GM12878 (cell line): ENCODE data around the gene HSPA12A. TPM values are rescaled to one million over a fixed set of nuclear protein-coding genes. Genes with fewer than 3 reads are reported as not detected.

Experiments used
- ATAC-seq: fragments of 200-7000 bp; cut with Tn5 transposase; 3 replicates; pipeline ENCODE4 v1.9.1; 2020; ENCODE audit warnings: mild to moderate bottlenecking, moderate library complexity
- BruUV-seq: library from RNA; stranded (reverse); fragments of 400-500 nt; replicated peaks from 2 replicates; lab custom pipeline; 2021; lab: Mats Ljungman, UMichigan
- CTCF ChIA-PET: fragments of 300-600 bp; sonication (Branson Sonifier 250); formaldehyde crosslinking; extraction: SDS; loops from one replicate; lab custom pipeline; 2021; ENCODE audit warnings: inconsistent platforms; lab: Yijun Ruan, JAX
- POLR2A ChIA-PET: fragments of 350-600 bp; formaldehyde crosslinking; extraction: SDS; loops from one replicate; lab custom pipeline; 2021; ENCODE audit warnings: inconsistent platforms; lab: Charles Lee
- RAD21 ChIA-PET: fragments of 300-600 bp; sonication (Branson Sonifier 250); formaldehyde crosslinking; loops from one replicate; lab custom pipeline; 2023; ENCODE audit warnings: antibody characterized with exemption; ENCODE audit not compliant: unreplicated experiment; lab: Charles Lee
- SMC1A ChIA-PET: fragments of 300-600 bp; sonication (Branson Sonifier 250); formaldehyde crosslinking; loops from one replicate; lab custom pipeline; 2023; ENCODE audit not compliant: unreplicated experiment, uncharacterized antibody; lab: Charles Lee
- DNase-seq: peaks from one replicate; pipeline ENCODE4 v3.0.0-alpha.2; 2011; ENCODE audit warnings: low read depth, low spot score
- FAIRE-seq: peaks from 3 replicates; lab custom pipeline; 2011; peaks lifted over from hg19 to GRCh38; lab: Jason Lieb, UNC
- H2AFZ ChIP-seq: 2 replicates; pipeline ENCODE4 v1.6.0; 2011; ENCODE audit warnings: low read depth, low read length, control low read depth; ENCODE audit not compliant: control insufficient read depth
- H3K27ac ChIP-seq: 2 replicates; pipeline ENCODE4 v1.5.1; 2011; ENCODE audit warnings: control low read depth; ENCODE audit not compliant: control insufficient read depth, insufficient read depth
- H3K27me3 ChIP-seq, 2 experiments: replicated peaks in 1 of 2; 2 replicates each; pipeline versions ENCODE4 v1.6.0 to v1.6.1; 2011; ENCODE audit warnings: low read length in 1 of 2; ENCODE audit not compliant: control insufficient read depth in 2 of 2, insufficient read depth in 2 of 2
- H3K36me3 ChIP-seq, 2 experiments: 2 replicates each; pipeline ENCODE4 v1.5.1; 2011; ENCODE audit warnings: low read length in 1 of 2; ENCODE audit not compliant: control insufficient read depth in 2 of 2, insufficient read depth in 2 of 2
- H3K4me1 ChIP-seq: 2 replicates; pipeline ENCODE4 v1.6.1; 2011; ENCODE audit warnings: mild to moderate bottlenecking, low read length, moderate library complexity, mixed read lengths; ENCODE audit not compliant: control insufficient read depth, insufficient read depth
- H3K4me2 ChIP-seq: 2 replicates; pipeline ENCODE4 v1.6.0; 2011; ENCODE audit warnings: control low read depth; ENCODE audit not compliant: control insufficient read depth, insufficient read depth
- H3K4me3 ChIP-seq: fragments of 200-600 bp; sonication (generic); 2 replicates; pipeline ENCODE4 v1.5.1; 2016
- H3K79me2 ChIP-seq: 2 replicates; pipeline ENCODE4 v1.6.0; 2011; ENCODE audit warnings: low read length; ENCODE audit not compliant: control insufficient read depth, insufficient read depth
- H3K9ac ChIP-seq: 2 replicates; pipeline ENCODE4 v1.8.0; 2011; ENCODE audit warnings: low read length, control low read depth, mixed read lengths; ENCODE audit not compliant: control insufficient read depth, insufficient read depth
- H3K9me3 ChIP-seq: replicated peaks from 3 replicates; pipeline ENCODE4 v1.5.1; 2011; ENCODE audit warnings: mild to moderate bottlenecking, low read length; ENCODE audit not compliant: control insufficient read depth, insufficient read depth
- H4K20me1 ChIP-seq: 2 replicates; pipeline ENCODE4 v1.6.0; 2011; ENCODE audit not compliant: control insufficient read depth, insufficient read depth
- CHD4 ChIP-seq: fragments of 200-600 bp; sonication (generic); IDR thresholded peaks from 2 replicates; pipeline ENCODE4 v1.6.1; 2016; ENCODE audit warnings: mild to moderate bottlenecking
- ESRRA ChIP-seq: IDR thresholded peaks from 2 replicates; pipeline ENCODE4 v1.6.1; 2012; ENCODE audit warnings: mild to moderate bottlenecking, low read length, improper control_type of control experiment
- TAF1 ChIP-seq: IDR thresholded peaks from 2 replicates; pipeline ENCODE4 v1.6.1; 2011; ENCODE audit warnings: mild to moderate bottlenecking, low read depth, low read length, borderline replicate concordance
- ZNF622 ChIP-seq: fragments of 450-650 bp; IDR thresholded peaks from 2 replicates; pipeline ENCODE4 v1.6.1; 2017; ENCODE audit warnings: mild to moderate bottlenecking, inconsistent platforms
- WGBS: methylation state at CpG from one replicate; pipeline ENCODE4 v1.1.6; 2016; ENCODE audit warnings: low lambda C conversion rate; ENCODE audit not compliant: insufficient replicate concordance, insufficient coverage; ENCODE audit errors: missing lambda C conversion rate; 5-methylcytosine and 5-hydroxymethylcytosine counted together
- in situ Hi-C: fragments of 300-500 bp; cut with MboI; formaldehyde crosslinking; loops from 9 replicates; pipeline ENCODE4 v1.14.3; 2018; ENCODE audit warnings: mixed read lengths
- intact Hi-C: fragments of 100-400 bp; cut with micrococcal nuclease; formaldehyde crosslinking; loops from one replicate; pipeline ENCODE4 v1.14.2; 2022; ENCODE audit not compliant: unreplicated experiment
- polyA plus RNA-seq, 11 experiments: library from polyadenylated mRNA; depleted of rRNA in 4 of 11; unstranded in 6 of 11; stranded (reverse) in 5 of 11; fragments of >200 nt; fragmentation: Nextera tagmentation in 4 of 11; fragmentation: Illumina TruSeq in 1 of 11; extraction: Ambion mirVana in 4 of 11; extraction: Trizol in 1 of 11; gene quantifications; 1 replicate in 1 of 11; 2 replicates in 10 of 11; pipeline versions ENCODE4 v1.2.1 to v1.2.3, GENCODE V29; 2011 to 2016; ENCODE audit warnings: inconsistent platforms in 2 of 11, missing spikeins in 2 of 11, low read depth in 1 of 11
- total RNA-seq, 4 experiments: library from RNA; depleted of rRNA in 3 of 4; stranded (reverse); fragments of >200 nt in 3 of 4; fragmentation: Illumina TruSeq in 1 of 4; extraction: Trizol in 1 of 4; gene quantifications; 2 replicates each; pipeline versions ENCODE4 v1.2.1 to v1.2.3, GENCODE V29; 2013 to 2021
- TF ChIP-seq, protein P1 (sequence below): fragments of 450-650 bp; formaldehyde crosslinking; IDR thresholded peaks from 2 replicates; pipeline ENCODE4 v1.4.0; 2020; ENCODE audit warnings: mild to moderate bottlenecking, moderate library complexity

Gene HSPA12A
- total and polyA plus RNA-seq, 10 of the 15 experiments (the other 5 are each of a cell fraction or from before 2014, with no cell fraction given) = 0.90 to 20.2 (median 2.8) TPM

- TF ChIP-seq, protein P1, sequence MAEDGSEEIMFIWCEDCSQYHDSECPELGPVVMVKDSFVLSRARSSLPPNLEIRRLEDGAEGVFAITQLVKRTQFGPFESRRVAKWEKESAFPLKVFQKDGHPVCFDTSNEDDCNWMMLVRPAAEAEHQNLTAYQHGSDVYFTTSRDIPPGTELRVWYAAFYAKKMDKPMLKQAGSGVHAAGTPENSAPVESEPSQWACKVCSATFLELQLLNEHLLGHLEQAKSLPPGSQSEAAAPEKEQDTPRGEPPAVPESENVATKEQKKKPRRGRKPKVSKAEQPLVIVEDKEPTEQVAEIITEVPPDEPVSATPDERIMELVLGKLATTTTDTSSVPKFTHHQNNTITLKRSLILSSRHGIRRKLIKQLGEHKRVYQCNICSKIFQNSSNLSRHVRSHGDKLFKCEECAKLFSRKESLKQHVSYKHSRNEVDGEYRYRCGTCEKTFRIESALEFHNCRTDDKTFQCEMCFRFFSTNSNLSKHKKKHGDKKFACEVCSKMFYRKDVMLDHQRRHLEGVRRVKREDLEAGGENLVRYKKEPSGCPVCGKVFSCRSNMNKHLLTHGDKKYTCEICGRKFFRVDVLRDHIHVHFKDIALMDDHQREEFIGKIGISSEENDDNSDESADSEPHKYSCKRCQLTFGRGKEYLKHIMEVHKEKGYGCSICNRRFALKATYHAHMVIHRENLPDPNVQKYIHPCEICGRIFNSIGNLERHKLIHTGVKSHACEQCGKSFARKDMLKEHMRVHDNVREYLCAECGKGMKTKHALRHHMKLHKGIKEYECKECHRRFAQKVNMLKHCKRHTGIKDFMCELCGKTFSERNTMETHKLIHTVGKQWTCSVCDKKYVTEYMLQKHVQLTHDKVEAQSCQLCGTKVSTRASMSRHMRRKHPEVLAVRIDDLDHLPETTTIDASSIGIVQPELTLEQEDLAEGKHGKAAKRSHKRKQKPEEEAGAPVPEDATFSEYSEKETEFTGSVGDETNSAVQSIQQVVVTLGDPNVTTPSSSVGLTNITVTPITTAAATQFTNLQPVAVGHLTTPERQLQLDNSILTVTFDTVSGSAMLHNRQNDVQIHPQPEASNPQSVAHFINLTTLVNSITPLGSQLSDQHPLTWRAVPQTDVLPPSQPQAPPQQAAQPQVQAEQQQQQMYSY (CRISPR knock-in tag) = no peak
- TF ChIP-seq ZNF622 = no peak
- TF ChIP-seq CHD4 = no peak
- TF ChIP-seq ESRRA = no peak
These were observed 53.4 kb downstream of the HSPA12A start (continued) for GRCh38 chr10:116688741-116689495.

- ChIA-PET RAD21 (interaction anchor here (1.8 kb wide), 1 partner anchor 99 kb away, joined by 5 read pairs; no protein-coding TSS in a partner anchor), POLR2A (no interaction called here), CTCF (interaction anchor here (1.5 to 3.1 kb wide), 2 partner anchors 11 to 487 kb away, joined by 3 to 10 read pairs; no protein-coding TSS in a partner anchor), SMC1A (interaction anchor here (1.2 kb wide), 1 partner anchor 487 kb away, joined by 3 read pairs; no protein-coding TSS in a partner anchor)
- Histone ChIP-seq H3K36me3 (no peaks in the 10 kb centered on the region), H3K4me3 (no peak overlapping the region), H2AFZ (no peak overlapping the region), H3K79me2 (no peaks in the 10 kb centered on the region), H3K27ac (no peak overlapping the region), H3K27me3 (no peaks in the 10 kb centered on the region), H3K4me2 (no peak overlapping the region), H4K20me1 (no peaks in the 10 kb centered on the region), H3K9ac (no peak overlapping the region), H3K9me3 (no peaks in the 10 kb centered on the region), H3K4me1 (no peaks in the 10 kb centered on the region)
- no peak for FAIRE-seq
- TF ChIP-seq TAF1 = no peak
- in situ Hi-C loops = loop anchor here (10.0 kb wide), 1 partner anchor 97 kb away; no protein-coding TSS in a partner anchor
- ATAC-seq = no peak
- no TSS peak for BruUV-seq
- DNase-seq = no peak
- intact Hi-C loops = no loop called here
- 2% methylated on average over 7 of the region's 7 CpGs for WGBS
These were observed 54.1 kb downstream of the HSPA12A start for GRCh38 chr10:116688241-116688711.
